SKM-1 treated with dmso at 0.1 percent for 144 hours (cell line): ENCODE results near the gene KMT2C.
"Not testable (repeated sequence)": the region's sequence is repeated elsewhere in the genome, so short reads cannot be mapped to it uniquely, and the experiment has no call there.

Experiments
- DNase-seq: peaks from one replicate; lab custom pipeline; 2025; ENCODE audit not compliant: unreplicated experiment; lab: John Stamatoyannopoulos, UW

KMT2C gene

DNA sequence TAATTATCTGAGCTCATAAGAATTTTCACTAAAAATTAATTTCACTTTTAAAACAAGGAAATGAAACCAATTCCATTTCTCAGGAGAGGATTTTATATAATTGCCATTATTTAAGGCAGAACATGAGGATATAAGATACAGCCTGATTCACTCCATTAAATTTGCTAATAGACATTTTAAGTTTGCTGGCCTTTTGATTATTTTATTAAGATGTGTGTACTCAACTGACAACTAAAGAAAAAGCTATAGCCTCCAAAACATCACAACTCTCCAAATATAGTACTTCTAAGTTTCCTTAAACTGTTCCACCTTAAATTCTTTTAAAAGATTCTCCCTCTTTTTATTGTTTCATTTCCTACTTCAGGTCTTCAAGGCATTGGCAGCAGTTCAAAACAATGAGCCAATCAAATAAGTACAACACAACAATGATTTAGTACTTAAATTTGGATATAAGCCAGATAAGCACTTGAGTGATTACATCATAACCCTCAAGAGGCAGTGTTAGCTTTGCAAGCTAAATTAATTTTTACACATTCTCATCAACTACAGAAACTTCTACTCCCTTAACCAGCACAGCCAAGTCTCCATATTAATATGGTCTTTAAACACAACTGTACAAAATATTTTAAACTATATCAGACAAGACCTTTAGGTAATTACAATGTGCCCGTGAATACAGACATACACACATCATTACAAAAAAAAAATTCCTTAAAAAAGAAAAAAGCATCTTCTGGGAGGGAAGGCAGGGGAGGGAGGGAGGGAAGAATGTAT, 121.8 kb downstream of the KMT2C start:
- DNase-seq = no peak

GRCh38 chr7:152313217-152313616, 122.6 kb downstream of the KMT2C start:
- no peak for DNase-seq

DNA sequence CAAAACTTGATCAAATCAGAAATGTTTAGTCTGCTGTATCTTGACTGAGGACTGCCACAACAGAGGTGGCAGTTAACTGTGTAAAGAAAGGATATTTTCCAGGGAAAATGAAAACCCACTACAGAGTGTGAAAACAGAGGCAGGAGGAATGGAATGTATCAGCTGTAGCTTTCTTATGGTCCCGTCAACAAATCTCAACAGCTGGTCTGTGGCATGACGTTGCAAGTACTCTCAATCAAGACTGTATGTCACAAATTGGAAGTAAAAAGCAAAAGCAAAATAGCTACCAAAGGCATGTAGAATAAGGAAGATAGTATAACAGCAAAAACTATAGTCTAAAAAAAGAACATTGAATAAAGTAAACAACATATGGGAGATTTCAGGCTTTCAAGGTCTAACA, 123.5 kb downstream of the KMT2C start:
- DNase-seq = no peak

DNA sequence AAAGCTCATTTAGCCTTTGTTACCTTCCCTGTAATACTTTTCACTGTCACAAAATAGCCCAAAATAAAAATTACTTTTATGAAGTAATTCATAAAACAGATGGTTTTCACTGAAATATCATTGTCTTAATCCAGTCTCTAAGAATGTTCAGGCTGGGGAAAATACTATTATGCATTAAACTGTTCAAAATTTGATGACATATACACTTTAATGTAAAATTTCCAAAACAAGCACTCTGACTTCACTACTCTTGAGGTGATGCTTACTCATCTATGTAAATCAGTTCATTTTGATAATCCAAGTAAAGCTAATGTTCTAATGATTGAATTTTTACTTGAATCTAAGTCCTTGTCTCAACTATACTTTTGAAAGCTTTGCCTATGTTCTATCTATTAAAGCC, 127.9 kb downstream of the KMT2C start:
- no peak for DNase-seq

GRCh38 chr7:152299542-152300143, 136.2 kb downstream of the KMT2C start:
- not testable (repeated sequence) for DNase-seq

- no peak for DNase-seq
Measured at GRCh38 chr7:152292897-152293296, 142.9 kb downstream of the KMT2C start.

DNA sequence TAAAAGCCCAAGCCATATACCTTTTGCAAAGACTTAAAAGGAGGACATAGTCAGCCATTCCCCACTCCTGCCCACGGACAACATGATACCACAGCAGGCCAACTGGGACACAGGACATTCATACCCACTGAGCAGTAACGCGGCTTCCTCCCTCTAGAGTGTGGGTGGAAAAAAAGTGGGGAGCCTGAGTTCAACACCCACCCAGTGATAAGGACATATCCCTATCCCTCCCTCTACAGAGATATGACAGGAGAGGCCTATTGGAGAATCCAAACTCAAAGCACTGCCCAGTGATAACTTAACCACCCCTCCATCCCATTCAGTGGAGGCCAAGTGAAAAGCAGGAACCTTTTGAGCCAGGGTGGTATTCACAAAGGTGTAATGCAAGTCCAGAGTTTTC, 148.8 kb downstream of the KMT2C start:
- DNase-seq = not testable (repeated sequence)

DNA sequence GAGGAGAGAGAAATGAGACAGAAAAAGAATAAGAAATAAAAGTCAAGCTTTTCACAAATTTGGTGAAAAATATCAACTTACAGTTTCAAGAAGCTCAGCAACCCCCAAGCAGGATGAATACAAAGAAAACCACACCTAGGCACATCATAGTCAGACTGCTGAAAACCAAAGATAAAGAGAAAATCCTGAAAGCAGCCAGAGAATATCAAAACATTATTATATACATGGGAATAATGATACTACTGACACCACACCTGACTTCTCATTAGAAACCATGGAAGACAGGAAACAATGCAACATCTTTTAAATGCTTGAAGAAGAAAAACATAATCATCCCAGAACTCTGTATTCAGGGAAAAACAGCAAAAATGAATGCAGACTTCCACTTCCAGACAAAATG, 149.6 kb downstream of the KMT2C start:
- DNase-seq = not testable (repeated sequence)

- DNase-seq = not testable (repeated sequence)
Measured at GRCh38 chr7:152284998-152285397, 150.8 kb downstream of the KMT2C start.

DNA sequence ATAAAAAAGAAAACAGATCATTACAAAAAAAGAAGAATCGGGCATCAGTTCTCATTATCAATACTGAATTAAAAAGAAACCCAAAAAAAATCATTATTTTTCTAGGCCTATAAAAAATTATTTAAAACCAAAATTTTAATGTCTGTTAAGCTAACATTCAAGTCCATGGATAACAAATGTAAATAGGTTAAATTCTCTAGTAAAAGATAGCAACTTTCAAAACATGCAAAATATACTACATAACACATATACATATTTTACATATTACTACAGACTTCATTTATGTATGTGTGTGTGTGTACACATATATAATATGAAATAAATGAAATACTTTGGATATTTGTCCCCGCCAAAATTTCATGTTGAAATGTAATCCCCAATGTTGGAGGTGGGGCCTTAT, 158.1 kb downstream of the KMT2C start:
- DNase-seq = not testable (repeated sequence)

DNA sequence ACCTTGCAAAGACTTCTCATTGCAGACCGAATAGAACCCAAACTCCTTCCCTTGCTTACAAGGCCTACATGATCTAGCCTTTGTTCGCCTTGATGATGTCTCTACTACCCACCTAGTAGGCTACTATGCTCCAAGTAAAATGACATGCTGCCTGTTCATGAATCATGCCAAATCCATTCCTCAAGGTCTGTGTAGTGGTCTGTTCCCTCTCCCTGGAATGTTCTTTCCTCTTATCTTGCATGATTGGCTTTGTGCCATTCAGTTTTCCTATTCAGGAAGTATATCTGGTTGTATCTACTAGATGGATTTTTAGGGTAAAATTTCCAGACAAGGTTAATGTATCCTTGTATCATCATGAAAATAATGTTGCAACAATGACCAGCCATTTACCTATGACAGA, 165.4 kb downstream of the KMT2C start:
- not testable (repeated sequence) for DNase-seq

DNA sequence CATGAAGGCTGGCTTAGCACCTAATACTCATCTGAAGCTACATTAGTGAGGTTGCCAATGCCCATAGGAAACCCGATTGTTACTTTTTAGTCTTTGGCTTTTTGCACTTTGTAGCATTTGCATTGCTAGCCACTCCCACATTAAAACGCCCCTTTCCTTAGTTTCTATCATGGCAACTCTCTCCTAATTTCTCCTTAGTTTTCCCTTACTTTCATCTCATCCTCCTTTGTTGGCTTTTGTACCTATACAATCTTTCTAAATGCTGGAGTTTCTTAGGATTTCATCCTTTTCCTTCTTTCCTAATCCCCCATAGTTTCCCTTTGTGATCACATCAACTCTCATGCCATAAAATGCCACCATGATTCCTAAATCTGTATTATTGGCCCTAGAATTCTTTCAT, 168.9 kb downstream of the KMT2C start:
- not testable (repeated sequence) for DNase-seq

GRCh38 chr7:152264915-152265314, 170.9 kb downstream of the KMT2C start:
- DNase-seq = not testable (repeated sequence)

GRCh38 chr7:152262146-152262545, 173.7 kb downstream of the KMT2C start:
- not testable (repeated sequence) for DNase-seq

DNA sequence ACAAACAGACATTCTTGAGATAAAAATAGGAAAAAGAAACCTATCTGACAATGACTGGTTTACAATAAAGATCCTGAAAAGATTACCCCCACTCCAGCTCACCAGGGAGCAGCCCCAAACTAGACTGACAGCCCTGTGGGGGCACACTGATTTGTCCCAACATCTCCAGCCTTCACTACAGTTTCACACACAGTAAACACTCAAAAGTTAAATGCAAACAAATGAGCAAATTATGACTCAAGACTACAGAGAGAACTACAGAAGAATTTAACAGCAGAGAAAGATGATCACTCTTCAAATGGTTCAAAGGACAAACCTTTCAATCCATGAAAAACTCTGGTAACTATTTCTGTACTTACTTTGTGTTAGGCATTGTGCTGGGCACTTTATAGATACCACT, 176.2 kb downstream of the KMT2C start:
- DNase-seq = not testable (repeated sequence)

DNA sequence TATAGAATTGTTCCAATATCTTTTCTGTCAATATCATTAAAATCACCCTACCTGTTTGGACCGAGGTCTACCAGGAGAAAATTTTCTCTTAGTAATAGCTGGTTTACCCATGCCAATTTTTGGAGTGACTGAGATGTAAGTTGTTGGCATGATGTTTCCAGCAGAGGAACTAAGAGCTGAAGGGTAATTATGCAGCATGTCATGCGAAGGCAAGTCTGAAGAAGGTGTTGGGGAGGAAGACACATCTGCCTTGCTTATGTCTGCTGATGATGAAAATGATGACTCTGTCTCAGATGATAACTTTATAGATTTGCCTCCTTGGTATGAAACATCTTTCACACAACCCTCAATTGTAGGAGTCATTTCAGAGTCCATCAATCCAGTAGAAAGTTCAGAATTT, 188.0 kb downstream of the KMT2C start:
- not testable (repeated sequence) for DNase-seq

DNA sequence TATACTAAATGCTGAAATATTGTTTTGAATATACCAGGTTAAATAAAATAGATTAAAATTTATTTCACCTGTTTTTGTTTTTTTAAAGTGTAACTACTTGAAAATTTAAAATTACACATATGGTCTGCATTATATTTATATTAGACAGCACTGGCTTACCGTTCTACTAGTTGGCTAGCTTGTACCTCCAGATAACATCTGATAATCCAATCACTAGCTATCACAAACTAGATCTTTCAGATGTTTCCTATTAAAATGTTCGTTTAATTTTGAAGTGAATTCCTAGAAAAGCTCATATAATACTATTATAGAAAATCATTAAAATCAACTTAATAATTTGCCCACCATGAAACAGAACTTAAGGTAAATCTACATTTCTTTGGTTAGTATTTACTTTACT, 190.4 kb downstream of the KMT2C start:
- DNase-seq = not testable (repeated sequence)

DNA sequence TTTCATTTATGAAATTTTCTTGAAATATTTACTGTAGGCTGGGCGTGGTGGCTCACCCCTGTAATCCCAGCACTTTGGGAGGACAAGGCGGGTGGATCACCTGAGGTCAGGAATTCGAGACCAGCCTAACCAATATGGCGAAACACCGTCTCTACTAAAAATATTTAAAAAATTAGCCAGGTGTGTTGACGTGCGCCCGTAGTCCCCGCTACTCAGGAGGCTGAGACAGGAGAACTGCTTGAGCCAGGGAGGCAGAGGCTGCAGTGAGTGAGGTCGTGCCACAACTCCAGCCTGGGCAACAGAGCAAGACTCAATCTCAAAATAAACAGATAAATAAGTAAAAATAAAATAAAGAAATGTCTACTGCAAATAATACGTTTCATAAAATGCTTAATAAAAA, 192.3 kb downstream of the KMT2C start:
- not testable (repeated sequence) for DNase-seq

DNA sequence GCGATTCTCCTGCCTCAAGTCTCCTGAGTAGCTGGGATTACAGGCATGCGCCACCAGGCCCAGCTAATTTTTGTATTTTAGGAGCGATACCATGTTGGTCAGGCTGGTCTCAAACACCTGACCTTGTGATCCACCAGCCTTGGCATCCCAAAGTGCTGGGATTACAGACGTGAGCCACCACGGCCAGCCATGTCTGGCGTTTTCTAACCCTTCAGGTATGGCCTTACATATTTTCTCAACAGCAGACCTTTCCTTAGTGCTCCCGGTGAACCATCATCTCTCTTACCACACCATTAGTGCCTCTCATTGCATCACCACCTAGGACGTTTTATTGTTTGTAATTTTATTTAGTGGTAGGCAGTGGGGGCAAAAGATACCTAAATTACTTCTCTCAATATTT, 194.5 kb downstream of the KMT2C start:
- not testable (repeated sequence) for DNase-seq

GRCh38 chr7:152236306-152236705, 199.5 kb downstream of the KMT2C start:
- DNase-seq = not testable (repeated sequence)

GRCh38 chr7:152234421-152234820, 201.4 kb downstream of the KMT2C start:
- not testable (repeated sequence) for DNase-seq

GRCh38 chr7:152231089-152231488, 204.7 kb downstream of the KMT2C start:
- no peak for DNase-seq

GRCh38 chr7:152219556-152219955, 216.2 kb downstream of the KMT2C start:
- not testable (repeated sequence) for DNase-seq
